ENCODE measurements around the gene CPSF4L. TPM values are rescaled to one million over a fixed set of nuclear protein-coding genes. Genes with fewer than 3 reads are reported as not detected.
A peak's percentile ranks its signal among the peaks of the same experiment; 100 is the strongest.

CPSF4L gene
- polyA plus RNA-seq, 3 donors: not detected

GRCh38 chr17:73308017-73308823, 46.5 kb upstream of the CPSF4L start:
- Mint-ChIP-seq H3K27ac (peak overlapping the region in 3 of 7 donors; percentile 40 to 78 (median 60)), H3K36me3 (peaks cover 0 to 4% of the 10 kb centered on the region in 2 donors), H3K4me1 (peaks cover 56% of the 10 kb centered on the region), H3K27me3 (ENCODE audit: low read depth in 3 of 3) (peaks cover 0 to 3% (median 0%) of the 10 kb centered on the region in 3 donors), H3K4me3 (peak overlapping the region in 1 of 2 donors; percentile 30), H3K9me3 (no peaks in the 10 kb centered on the region)
- WGBS (ENCODE audit: insufficient coverage): 60% methylated on average over 14 of the region's 23 CpGs
- peaks cover 35% of the 10 kb centered on the region for H4K20me1 ChIP-seq (ENCODE audit: insufficient read depth, low read length)
- H2AFZ ChIP-seq (ENCODE audit: insufficient read depth, low read depth, low read length, poor library complexity, severe bottlenecking): no peak overlapping the region
- H3K27me3 ChIP-seq (ENCODE audit: control insufficient read depth in 2 of 2, insufficient read depth in 2 of 2, low read length in 2 of 2): no peaks in the 10 kb centered on the region
- peaks cover 43 to 63% of the 10 kb centered on the region in 2 donors for H3K4me1 ChIP-seq (ENCODE audit: control insufficient read depth in 1 of 2, insufficient read depth in 2 of 2, low read length in 2 of 2)
- H3K36me3 ChIP-seq (replicated peaks in 1 of 2; ENCODE audit: control insufficient read depth in 1 of 2, insufficient read depth in 2 of 2, low read length in 2 of 2): no peaks in the 10 kb centered on the region
- no peak overlapping the region for H3K4me2 ChIP-seq (replicated peaks; ENCODE audit: extremely low read depth, low read length, poor library complexity, severe bottlenecking)
- intact Hi-C loops (cut with micrococcal nuclease): no loop called here
- H3K9ac ChIP-seq (ENCODE audit: insufficient read depth, low read length, poor library complexity, severe bottlenecking): no peak overlapping the region
- no peak for TF ChIP-seq CTCF (IDR thresholded peaks at IDR 0.05)
- H3K4me3 ChIP-seq (replicated peaks in 1 of 3; ENCODE audit: low read depth in 2 of 3, low read length in 3 of 3): no peak overlapping the region
- no peak overlapping the region for H3K27ac ChIP-seq (ENCODE audit: low read depth in 1 of 2, low read length in 2 of 2)
- H3K79me2 ChIP-seq (ENCODE audit: insufficient read depth, low read length): peaks cover 65% of the 10 kb centered on the region
- DNase-seq: peak in 1 of 3 donors; percentile 28
- H3K9me3 ChIP-seq (replicated peaks in 1 of 2; ENCODE audit: control insufficient read depth in 1 of 2, insufficient read depth in 1 of 2, low read length in 2 of 2): no peaks in the 10 kb centered on the region

- no peak overlapping the region for H3K4me3 Mint-ChIP-seq
- H3K36me3 Mint-ChIP-seq: peaks cover 0 to 4% of the 10 kb centered on the region in 2 donors
- Histone ChIP-seq H3K4me3 (replicated peaks in 1 of 3; ENCODE audit: low read depth in 2 of 3, low read length in 3 of 3) (no peak overlapping the region), H3K9ac (ENCODE audit: insufficient read depth, low read length, poor library complexity, severe bottlenecking) (no peak overlapping the region), H4K20me1 (ENCODE audit: insufficient read depth, low read length) (peaks cover 35% of the 10 kb centered on the region), H3K4me1 (ENCODE audit: control insufficient read depth in 1 of 2, insufficient read depth in 2 of 2, low read length in 2 of 2) (peaks cover 37 to 53% of the 10 kb centered on the region in 2 donors), H3K4me2 (replicated peaks; ENCODE audit: extremely low read depth, low read length, poor library complexity, severe bottlenecking) (no peak overlapping the region), H3K79me2 (ENCODE audit: insufficient read depth, low read length) (peaks cover 70% of the 10 kb centered on the region), H3K36me3 (replicated peaks in 1 of 2; ENCODE audit: control insufficient read depth in 1 of 2, insufficient read depth in 2 of 2, low read length in 2 of 2) (no peaks in the 10 kb centered on the region), H3K27ac (ENCODE audit: low read depth in 1 of 2, low read length in 2 of 2) (no peak overlapping the region), H2AFZ (ENCODE audit: insufficient read depth, low read depth, low read length, poor library complexity, severe bottlenecking) (no peak overlapping the region), H3K9me3 (replicated peaks in 1 of 2; ENCODE audit: control insufficient read depth in 1 of 2, insufficient read depth in 1 of 2, low read length in 2 of 2) (no peaks in the 10 kb centered on the region), H3K27me3 (ENCODE audit: control insufficient read depth in 2 of 2, insufficient read depth in 2 of 2, low read length in 2 of 2) (no peaks in the 10 kb centered on the region)
- peaks cover 0 to 3% (median 0%) of the 10 kb centered on the region in 3 donors for H3K27me3 Mint-ChIP-seq (ENCODE audit: low read depth in 3 of 3)
- WGBS (ENCODE audit: insufficient coverage): no CpG with 5 or more reads among the region's 9 CpGs
- intact Hi-C loops (cut with micrococcal nuclease): no loop called here
- TF ChIP-seq CTCF (IDR thresholded peaks at IDR 0.05): no peak
- peak overlapping the region in 1 of 7 donors; percentile 50 for H3K27ac Mint-ChIP-seq
- no peak for DNase-seq
- no peaks in the 10 kb centered on the region for H3K9me3 Mint-ChIP-seq
- H3K4me1 Mint-ChIP-seq: peaks cover 49% of the 10 kb centered on the region
Measured at GRCh38 chr17:73307130-73307529, 45.5 kb upstream of the CPSF4L start.

Measured in CD14-positive monocyte (primary cell).